NCI-H1930 (cell line): ENCODE measurements around the gene GALNT2.
A peak's percentile ranks its signal among the peaks of the same experiment; 100 is the strongest.

Experiments used
- DNase-seq, 2 experiments: peaks; one replicate each; lab custom pipeline; 2025; lab: John Stamatoyannopoulos, UW

The GALNT2 gene

DNA sequence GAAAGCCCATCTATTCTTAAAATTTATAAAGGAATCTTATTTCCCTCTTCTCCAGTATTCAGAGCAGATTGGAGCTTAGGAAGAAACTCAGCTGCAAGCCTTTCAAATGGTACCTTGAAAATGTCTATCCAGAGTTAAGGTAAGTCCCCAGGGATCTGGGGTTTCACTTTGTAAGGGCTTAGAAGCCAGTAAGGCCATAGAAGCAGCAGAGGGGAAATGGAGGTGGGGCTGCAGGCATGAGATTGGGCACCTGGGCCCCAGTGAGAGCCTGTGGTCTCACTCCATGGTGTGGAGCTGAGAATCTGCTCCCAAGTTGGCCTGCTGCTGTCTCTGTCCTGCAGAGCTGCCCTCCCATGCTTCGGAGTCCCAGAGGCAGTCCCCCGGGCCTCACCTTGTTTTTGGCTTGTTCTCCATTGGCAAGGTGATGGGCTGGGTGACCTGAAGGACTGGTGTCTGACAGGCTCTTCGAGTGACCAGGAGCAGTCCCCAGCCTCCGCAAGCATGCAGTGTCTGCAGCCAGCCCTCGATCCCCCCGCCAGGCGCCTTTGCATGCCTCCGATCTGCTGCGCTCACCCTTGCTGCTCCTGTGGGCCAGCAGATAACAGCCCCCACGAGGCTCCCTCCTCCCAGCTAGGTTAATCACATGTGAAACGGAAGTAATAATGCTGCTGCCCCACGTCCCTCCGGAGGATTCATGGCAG lies 196.0 kb downstream of the GALNT2 start:
- no peak for DNase-seq

DNA sequence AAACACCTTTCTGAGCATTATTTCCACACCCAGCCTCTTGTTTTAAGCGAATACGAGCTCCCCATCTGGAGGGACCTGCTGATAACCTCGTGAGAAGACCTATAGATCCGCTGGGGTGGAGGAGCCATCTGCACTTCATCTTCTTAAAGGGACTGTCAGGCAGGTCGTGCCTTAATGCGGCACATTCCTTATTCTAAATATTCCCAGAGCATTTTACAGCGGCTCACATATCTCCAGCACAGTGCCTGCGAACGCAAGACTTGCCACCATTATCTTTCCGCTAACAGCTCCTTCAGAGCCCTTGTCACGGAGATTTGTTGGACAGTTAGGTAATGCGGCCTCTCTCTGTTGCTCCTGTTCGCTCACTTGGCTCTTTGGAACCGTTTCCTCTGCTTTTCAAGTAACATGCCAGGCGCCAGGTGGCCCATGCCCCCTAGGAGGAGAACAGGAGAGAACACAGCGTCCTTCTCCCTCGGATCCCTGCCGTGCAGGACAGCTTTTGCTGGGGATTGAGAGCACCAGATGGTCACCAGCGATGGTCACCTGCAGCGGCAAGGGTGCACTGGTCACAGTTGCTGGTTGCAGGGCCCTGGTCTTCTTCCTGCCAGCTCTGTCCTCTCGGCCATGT lies 196.6 kb downstream of the GALNT2 start:
- no peak for DNase-seq

DNA sequence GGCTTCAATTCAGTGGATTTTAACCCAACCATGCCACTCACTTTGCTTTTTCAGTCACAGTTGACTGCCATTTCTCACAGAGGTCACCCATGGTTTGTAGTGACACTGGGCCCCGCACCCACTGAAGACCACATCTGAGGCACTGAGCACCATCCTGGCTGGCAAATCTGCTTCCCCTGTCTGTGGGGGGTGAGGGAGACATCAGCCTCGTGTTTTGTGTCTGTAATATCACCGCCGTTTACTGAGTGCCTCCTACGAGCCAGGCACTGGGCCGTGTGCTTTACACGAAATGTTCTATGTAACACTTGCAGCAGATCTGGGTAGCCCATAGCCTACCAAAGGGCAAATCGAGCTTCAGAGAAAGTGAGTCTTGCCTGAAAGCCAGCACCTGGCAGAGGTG lies 197.3 kb downstream of the GALNT2 start:
- no peak for DNase-seq

DNA sequence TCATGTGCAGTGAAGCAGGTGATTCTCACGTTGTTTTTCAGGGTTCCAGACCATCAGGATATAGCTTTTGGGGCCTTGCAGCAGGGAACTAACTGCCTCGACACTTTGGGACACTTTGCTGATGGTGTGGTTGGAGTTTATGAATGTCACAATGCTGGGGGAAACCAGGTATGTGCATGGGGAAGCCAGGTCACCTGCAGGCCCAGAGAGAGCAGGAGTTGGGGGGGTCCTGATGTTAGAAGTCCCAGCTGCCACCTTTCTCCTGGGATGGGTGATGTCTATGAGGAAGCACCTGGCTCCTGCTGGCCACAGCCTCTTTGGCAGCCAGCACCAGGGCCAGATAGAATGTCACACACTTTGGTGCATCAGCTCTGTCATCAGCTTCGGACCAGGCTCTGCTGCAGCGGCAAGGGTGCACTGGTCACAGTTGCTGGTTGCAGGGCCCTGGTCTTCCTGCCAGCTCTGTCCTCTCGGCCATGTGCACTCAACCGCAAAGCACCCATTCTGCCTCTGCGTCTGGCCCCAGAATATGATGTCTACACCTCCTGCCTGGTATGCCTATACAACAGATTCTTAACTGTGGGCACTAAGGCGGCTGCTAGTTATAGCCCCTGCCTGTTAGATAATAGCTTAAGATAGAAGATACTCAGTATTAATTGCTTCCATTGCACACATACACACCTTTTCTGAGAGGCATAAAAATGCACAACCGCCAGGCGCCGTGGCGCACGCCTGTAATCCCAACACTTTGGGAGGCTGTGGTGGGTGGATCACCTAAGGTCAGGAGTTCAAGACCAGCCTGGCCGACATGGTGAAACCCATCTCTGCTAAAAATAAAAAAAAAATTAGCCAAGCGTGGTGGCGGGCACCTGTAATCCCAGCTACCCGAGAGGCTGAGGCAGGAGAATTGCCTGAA lies 198.4 kb downstream of the GALNT2 start:
- DNase-seq: no peak

DNA sequence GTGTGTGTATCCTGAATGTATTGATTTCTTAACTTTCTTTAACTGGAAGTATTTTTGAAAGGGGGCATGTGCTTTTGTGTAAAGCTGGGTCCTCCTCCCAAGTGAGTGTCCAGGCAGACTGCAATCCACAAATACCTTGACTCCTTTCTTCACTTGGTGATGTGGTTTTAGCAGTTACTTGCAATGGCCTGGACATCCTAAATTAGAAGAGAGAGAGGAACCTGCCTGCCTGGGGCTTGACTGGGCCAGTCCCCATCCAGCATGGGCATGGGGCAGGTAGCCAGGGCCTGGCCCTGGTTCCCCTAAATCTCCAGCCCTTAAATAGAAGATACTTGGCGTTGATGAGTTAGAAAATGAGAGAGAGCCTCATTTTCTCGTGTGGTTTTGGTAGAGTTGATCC lies 199.4 kb downstream of the GALNT2 start:
- no peak for DNase-seq

DNA sequence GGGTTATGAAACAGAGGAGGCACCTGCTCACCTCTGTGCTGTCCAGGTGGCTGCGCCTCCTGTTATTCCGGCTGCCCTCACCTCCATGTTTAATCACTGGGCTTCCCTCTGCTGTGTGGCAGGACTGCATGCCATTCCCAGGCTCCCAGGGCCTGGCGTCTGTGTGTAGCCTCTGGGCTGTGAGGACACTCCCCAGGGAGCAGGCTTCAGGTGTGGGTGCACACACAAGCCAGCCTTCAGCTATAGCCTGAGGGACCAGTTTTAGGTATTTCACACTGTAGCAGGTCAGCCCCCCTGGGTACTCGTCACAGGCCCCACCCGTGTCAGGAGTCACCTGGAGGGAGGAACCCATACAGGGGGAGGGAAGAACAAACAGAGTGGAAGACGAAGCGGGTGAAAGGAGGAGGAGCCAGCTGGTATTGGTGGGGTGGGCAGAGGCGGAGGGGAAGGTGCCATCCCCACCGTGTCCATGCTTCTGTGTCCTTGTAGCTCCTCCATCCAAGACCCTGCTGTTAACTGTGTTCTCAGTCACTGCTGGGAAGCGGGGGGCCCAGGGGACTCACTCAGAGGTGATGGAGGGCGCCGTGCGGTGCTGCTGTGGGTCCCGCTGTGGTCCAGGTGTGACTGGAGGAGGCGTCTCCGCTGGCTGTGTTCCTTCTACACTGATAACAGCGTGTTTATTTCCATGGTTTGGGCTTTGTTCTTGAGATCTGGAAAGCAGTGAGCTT lies 200.5 kb downstream of the GALNT2 start:
- DNase-seq: no peak

DNA sequence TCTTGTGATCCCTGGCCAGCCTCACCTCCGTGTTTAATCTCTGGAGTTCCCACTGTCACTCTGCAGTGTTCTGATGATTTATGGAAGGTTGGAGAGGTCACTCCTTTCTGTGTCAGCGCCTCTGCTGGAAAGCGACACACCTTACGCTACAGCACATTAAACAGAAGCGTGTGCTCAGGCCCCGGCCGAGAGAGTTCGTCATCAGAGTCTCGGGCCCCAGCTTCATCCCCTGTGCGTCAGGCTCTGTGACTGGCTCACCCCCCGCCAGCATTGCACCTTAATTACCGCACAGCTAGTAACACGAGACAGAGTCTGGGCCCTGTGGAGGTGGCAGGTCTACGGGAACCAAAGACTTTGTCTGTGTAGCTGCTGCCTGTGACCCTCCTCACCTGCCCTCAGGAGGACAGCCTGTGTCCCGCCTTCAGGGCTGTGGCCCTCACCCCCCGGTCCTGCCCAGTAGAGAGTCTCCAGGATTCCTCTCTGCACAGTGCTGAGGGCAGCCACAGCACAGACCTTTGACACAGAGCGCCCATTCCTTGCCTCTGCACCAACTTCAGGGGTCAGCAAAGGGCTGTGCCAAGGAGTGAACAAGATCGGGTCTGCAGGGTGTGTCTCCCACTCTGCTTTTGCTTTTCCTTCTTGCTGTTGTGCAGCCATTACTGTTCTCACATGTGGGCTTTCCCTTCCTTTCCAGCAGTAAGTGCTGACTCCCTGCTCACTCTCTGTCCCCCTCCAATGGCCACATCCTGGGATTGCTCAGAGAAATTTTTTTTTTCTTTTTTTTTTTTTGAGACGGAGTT lies 201.5 kb downstream of the GALNT2 start:
- DNase-seq: no peak

DNA sequence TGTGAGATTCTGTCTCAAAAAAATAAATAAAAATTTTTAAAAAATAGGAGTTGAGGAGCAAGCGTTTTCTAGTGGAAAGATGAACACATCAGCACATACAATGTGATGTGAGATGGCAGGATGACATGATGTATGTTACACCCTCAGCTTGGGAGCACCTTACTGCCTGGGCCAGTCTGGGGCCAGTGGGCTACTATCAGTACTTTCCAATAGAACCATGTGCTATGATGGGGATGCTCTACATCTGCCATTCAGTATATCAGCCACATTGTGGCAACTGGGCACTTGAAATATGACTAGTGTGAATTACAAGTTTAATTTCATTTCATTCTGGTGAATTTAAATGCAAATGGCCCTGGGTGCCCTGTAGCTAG lies 203.1 kb downstream of the GALNT2 start:
- no peak for DNase-seq

DNA sequence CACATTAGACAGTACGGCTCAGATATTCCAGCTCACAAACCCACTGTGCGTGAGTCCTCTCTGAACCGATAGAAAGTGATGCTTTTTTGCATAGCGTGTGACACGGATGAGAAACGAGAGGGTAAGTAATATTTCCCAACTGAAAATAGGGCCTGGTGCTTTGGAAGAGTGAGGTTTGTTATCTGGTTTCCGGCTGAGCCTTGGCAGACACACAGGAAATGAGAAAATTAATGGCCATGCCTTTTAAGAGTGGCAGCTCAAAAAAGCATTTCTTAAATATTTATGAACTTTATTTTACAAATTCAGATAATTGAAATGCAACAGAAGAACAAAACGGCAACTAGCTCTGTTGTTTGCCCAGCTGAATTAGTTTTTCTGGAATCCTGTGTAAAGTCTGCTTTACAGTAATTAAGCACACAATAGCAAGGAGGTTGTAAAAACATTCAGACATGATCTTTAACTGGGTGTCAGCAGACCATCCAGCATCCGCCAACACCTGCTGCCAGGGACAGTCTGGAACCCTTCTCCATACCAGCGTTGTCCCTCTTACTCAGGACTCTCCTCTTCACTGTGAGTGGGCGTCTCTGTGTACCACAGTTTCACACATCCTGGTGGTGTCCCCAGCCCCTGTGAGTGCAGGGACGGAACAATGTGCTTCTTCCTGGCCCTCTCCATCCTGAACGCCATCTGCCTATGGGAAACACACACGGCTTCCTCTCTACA lies 203.7 kb downstream of the GALNT2 start:
- DNase-seq: peak in 1 of 2 experiments; percentile 10

DNA sequence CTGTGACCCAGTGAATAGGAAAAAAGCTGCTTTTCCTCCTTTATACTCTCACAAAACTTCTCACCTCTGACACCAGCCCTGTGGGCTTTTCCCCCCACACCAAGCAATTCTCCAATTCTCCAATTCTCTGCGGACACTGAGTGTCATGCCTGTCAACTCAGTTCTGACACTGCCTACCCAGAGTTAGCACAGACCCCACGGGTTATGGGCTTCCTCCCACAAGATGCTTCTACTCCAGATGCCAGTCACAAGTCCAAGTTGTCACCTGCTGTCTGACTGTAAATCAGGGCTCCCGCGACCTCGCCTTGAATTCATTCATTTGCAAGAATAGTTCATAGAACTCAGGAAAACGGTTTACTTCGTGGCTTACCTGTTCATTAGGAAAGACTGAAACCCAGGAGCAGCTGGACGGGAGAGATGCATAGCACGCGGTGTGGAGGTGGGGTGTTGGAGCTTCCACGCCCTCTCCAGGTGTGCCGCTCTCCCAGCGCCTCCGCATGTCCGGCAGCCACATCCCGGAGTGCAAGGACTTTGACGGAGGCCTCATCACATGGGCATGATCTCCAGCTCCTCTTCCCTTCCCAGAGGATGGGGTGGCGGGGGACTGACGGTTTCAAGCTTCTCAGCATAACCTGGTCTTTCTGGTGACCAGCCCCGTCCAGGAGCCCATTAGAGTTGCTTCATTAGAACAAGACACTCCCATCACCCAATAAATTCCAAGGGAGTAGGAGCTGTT lies 204.4 kb downstream of the GALNT2 start:
- no peak for DNase-seq

DNA sequence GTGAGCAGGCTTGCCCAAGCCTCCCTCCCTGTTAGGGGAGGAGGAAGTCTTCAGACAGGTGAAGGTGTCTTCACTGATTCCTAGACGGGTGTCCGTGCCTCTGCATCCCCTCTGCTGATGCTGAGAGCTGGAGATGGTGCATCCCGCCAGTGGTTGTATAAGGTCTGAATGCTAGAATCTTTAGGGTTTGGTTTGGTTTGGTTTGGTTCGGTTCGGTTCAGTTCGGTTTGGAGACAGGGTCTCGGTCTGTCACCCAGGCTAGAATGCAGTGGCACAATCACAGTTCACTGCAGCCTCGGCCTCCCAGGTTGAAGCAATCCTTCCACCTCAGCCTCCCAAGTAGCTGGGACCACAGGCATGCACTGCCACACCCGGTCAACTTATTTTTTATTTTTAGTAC lies 205.5 kb downstream of the GALNT2 start:
- no peak for DNase-seq

DNA sequence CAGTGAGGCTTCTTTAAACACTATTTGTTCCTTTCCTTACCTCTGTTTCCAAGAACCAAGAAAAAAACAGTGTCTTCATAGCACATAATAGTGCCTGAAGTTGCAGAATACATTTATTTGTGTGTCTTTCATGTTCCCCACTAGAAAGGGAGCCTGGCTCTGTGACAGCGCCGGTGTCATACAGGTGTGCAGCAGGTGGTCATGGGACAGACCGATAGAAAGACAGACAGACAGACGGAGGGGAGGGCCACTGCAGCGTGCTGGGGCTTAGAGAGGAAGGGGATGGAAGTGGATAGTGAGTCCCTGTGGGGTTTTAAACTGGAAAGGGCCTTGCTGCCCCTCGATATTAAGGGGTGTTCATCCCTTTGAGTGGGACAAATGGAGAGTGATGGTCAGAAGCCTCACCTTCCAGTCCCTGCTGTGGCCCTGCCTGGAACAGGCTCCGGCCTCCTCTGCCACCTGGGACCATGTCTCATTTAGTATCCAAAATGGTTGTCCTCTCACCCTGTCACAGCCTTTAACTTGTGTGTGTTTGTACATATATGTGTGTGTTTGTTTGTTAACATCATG lies 206.2 kb downstream of the GALNT2 start:
- no peak for DNase-seq

DNA sequence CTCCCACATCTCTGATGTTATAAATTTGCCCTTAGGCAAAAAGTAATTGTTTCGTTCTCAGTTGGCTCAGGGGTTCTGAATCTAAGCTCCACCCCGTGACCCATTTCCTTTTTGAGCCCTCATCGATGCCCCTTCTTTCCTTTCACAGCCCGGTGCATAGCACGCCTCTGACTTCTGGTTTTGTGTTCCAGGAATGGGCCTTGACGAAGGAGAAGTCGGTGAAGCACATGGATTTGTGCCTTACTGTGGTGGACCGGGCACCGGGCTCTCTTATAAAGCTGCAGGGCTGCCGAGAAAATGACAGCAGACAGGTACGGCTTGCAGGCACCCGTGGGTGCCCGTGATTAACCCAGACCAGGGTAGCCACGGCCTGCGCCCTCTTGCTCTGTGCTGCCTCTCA lies 207.2 kb downstream of the GALNT2 start:
- no peak for DNase-seq

DNA sequence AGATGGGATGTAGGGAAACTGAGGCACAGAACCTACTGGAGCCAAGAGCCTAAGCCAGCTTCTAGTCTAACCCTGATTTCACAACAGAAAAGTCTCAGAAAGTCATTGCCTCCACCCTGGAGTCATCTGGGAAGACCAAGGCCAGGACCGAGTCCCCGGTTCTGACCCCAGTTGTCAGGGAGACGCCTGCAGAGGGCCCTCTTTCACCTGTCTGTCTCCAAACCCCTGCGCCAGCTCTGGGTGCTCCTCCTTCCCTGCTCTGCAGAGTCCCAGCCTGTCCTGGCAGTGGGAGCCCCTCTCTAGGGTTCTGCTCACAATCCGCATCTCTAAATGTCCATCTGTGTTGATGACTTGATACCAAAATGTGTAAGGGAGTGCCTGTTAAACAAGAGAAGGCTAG lies 209.4 kb downstream of the GALNT2 start:
- DNase-seq: no peak

DNA sequence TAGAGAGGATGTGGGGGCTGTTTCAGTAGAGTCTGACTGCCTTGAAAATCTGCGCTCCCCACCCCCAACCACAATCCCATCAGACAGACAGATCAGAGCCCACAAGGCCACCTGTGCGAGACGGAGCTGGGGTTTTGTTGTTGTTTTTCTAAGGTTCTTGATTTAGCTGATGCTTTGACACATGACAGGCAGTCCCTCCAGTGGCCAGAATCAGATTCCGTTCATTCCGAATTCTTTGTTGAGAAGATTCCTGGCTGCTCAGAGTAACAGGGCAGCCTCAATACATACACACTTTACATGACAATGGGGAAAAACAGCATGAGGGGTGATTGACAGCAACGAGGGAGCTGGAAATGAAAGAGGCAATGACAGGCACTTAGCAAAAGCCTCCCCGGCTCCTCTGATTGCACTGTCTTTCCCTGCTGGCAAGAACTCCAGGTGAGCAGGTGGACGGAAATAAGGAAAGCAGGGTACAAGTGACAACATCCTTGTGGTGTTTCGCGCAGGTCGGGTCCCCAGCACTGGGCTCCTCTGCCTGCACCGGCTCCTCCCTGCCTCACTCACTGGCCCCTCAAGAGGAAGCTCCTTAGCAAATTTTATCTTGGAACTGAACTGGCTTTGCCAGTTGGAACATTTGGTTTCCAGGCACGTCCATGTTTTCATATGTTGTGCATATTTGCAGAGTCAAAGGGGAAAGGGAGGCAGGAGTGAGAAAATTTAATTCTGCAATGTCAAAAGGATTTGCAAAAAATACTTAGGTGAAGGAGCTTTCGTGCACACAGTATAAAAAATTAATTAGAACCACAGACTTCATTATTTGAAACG lies 210.4 kb downstream of the GALNT2 start:
- no peak for DNase-seq

DNA sequence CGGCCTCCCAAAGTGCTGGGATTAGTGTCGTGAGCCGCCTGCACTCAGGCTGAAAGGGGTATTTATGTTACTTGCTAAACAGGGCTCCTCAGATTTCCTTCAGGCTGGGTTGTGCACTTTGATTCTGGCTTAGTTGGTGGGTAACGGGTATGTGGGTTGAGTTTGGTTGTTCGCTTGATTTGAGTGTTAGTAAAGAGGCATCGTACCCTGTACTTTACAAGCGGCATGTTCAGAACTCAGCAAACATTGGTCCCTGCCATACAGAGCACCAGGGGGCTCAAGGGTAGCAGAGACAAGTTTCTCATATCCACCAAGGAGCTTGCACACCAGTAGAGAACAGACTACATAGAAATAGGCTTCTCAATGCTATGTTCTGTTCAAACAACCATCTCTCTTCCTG lies 211.3 kb downstream of the GALNT2 start:
- no peak for DNase-seq

DNA sequence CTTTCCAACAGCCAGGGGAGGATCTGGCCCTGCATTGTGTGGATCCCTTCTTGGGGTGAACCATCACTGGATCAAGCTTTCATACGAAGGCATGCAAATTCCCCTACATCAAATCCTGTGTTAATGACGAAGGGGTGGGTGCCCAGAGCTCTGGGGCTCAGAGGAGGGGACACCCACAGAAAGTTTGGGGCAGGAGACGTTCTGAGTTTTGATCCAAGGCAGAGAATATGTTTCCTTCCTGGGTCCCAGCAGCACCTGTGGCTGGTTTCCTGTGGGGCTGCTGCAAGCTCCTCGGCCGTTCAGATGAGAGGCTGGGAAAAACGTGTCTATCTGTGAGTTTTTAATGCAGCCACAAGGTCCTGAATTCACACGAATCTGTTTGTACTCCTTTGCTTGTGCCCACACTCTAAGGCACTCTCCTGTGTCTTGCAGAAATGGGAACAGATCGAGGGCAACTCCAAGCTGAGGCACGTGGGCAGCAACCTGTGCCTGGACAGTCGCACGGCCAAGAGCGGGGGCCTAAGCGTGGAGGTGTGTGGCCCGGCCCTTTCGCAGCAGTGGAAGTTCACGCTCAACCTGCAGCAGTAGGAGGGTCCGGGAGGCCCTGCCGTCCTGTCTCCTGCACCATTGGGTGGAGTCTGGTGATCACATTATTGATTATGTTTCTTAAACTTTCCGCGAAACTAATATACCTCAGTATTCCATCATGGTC lies 212.0 kb downstream of the GALNT2 start:
- no peak for DNase-seq

DNA sequence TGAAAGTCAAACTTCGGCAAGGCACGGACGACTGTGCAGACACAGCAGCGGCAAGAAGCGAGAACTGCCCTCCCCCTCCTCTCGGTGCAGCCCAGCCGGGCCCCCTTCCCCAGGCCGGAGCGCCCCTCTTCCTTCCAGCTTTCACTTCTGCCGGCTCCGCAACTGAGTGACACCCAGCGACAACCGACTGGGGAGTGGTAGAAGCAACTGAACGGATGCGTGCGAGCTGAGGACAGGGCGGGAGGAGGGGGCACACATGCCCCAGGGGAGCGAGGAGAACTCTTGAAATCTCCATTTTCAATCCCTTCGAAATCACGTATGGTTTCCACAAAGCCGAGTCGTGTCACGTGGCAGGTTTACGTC lies 212.5 kb downstream of the GALNT2 start:
- DNase-seq: no peak
